AG04450 (cell line): ENCODE results near the gene HRH4. TPM values are rescaled to one million over a fixed set of nuclear protein-coding genes. Genes with fewer than 3 reads are reported as not detected.

Source experiments
- CTCF ChIA-PET: fragments of 300-600, 350-600 bp; formaldehyde crosslinking; extraction: SDS; loops from one replicate; lab custom pipeline; 2022; ENCODE audit warnings: antibody characterized with exemption, inconsistent platforms; lab: Charles Lee
- POLR2A ChIA-PET: fragments of 350-600 bp; formaldehyde crosslinking; extraction: SDS; loops from one replicate; lab custom pipeline; 2021; ENCODE audit warnings: antibody characterized with exemption, inconsistent platforms; lab: Yijun Ruan, JAX
- DNase-seq: peaks from one replicate; pipeline ENCODE4 v3.0.0-alpha.2; 2011; ENCODE audit warnings: low read depth, low spot score
- H3K27ac ChIP-seq: one replicate; pipeline ENCODE4 v1.5.1; 2012; ENCODE audit warnings: low read depth, low read length, control low read depth
- H3K27me3 ChIP-seq: one replicate; pipeline ENCODE4 v1.6.0; 2012; ENCODE audit warnings: low read length; ENCODE audit not compliant: control insufficient read depth, insufficient read depth
- H3K4me3 ChIP-seq: 2 replicates; pipeline ENCODE4 v1.5.1; 2011; ENCODE audit warnings: mild to moderate bottlenecking, low read depth, low read length, control low read depth
- H3K9me3 ChIP-seq: 2 replicates; pipeline ENCODE4 v1.5.1; 2012; ENCODE audit warnings: low read length; ENCODE audit not compliant: control insufficient read depth, insufficient read depth
- polyA plus RNA-seq: library from polyadenylated mRNA; depleted of rRNA; stranded (reverse); fragments of >200 nt; gene quantifications from 2 replicates; pipeline ENCODE4 v1.2.3, GENCODE V29; 2011
- TF ChIP-seq, protein P1 (sequence below): IDR thresholded peaks from 2 replicates; pipeline ENCODE4 v1.5.1; 2011; ENCODE audit warnings: low read depth, low read length, control low read depth, inconsistent platforms

The HRH4 gene
- polyA plus RNA-seq, 1 experiment: 0.01 TPM

DNA sequence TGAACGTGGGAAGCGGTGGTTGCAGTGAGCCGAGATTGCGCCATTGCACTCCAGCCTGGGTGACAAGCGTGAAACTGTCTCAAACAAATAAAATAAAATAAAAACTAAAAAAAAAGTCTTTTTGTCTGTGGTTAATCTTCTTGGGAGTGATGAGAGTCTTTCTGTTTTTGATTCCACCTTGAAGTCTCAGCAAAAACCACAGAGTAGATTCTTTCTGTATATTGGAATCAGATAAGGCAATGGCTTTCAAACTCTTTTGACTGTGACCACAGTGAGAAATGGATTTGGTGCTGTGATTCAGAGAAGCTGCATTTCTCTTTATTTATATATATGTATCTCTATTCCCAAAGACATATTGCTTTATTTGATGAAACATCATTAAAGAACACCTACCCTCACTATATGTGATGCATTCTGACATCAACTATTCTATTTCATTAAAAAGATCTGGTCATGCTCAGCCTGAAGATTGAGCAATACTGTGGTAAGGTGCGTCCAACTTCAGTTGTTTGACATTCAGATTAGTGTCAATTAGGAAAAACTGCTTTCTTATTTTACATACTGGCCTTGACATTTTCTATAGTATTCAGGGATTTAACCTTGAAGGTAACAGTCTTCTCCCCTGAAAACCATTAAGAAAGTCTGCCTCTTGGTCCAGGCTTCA lies 15.6 kb downstream of the HRH4 start:
- DNase-seq: no peak
- Histone ChIP-seq H3K4me3 (no peak overlapping the region), H3K27me3 (no peaks in the 10 kb centered on the region), H3K9me3 (no peaks in the 10 kb centered on the region), H3K27ac (no peak overlapping the region)
- ChIA-PET POLR2A (no interaction called here), CTCF (interaction anchor here (0.7 kb wide), 1 partner anchor 13 kb away, joined by 3 read pairs; no protein-coding TSS in a partner anchor)
- TF ChIP-seq, protein P1, sequence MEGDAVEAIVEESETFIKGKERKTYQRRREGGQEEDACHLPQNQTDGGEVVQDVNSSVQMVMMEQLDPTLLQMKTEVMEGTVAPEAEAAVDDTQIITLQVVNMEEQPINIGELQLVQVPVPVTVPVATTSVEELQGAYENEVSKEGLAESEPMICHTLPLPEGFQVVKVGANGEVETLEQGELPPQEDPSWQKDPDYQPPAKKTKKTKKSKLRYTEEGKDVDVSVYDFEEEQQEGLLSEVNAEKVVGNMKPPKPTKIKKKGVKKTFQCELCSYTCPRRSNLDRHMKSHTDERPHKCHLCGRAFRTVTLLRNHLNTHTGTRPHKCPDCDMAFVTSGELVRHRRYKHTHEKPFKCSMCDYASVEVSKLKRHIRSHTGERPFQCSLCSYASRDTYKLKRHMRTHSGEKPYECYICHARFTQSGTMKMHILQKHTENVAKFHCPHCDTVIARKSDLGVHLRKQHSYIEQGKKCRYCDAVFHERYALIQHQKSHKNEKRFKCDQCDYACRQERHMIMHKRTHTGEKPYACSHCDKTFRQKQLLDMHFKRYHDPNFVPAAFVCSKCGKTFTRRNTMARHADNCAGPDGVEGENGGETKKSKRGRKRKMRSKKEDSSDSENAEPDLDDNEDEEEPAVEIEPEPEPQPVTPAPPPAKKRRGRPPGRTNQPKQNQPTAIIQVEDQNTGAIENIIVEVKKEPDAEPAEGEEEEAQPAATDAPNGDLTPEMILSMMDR: no peak

DNA sequence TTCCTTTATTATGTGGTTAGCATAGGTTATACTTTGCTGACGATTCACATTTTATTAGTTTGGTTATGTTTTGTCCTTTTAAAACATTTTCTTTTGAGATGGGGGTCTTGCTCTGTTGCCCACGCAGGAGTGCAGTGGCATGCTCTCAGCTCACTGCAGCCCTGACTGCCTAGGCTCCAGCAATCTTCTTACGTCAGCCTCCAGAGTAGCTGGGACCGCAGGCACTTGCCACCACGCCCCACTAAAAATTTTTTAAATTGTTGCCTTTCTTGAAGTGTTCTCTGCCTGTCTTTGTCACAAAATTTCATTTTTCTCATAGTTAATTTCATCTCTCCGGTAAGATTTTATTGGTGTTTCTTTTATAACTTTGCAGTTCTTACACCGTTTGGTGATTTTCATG lies 18.9 kb downstream of the HRH4 start:
- ChIA-PET POLR2A (no interaction called here), CTCF (interaction anchor here (1.8 kb wide), 1 partner anchor 8 kb away, joined by 11 read pairs; no protein-coding TSS in a partner anchor)
- Histone ChIP-seq H3K27ac (no peak overlapping the region), H3K9me3 (no peaks in the 10 kb centered on the region), H3K4me3 (no peak overlapping the region), H3K27me3 (peaks cover 7% of the 10 kb centered on the region)
- TF ChIP-seq, protein P1: no peak
- no peak for DNase-seq

DNA sequence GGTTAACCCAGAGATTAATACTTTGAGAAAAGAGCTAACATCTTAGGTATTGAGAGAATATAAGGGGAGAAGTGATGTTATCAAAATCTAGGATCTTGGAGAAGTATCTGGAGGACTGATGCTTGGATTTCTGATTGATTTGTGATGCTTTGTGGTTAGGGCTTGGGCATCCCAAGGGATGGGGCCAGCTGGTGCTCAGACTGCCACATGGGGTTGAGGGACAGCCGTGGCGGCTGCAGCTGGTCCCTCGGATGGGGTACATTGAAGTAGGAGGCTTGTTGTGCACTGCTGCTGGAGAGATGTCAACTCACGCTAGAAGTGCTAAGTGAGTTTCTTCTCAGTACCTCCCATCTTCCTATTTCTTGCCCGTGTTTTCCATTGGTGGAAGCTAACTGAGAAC lies 22.4 kb downstream of the HRH4 start:
- ChIA-PET CTCF (interaction anchor here (1.5 to 1.8 kb wide), 2 partner anchors 125 to 244 kb away, joined by 4 read pairs; no protein-coding TSS in a partner anchor), POLR2A (no interaction called here)
- no peak for DNase-seq
- Histone ChIP-seq H3K27ac (no peak overlapping the region), H3K9me3 (no peaks in the 10 kb centered on the region), H3K4me3 (no peak overlapping the region), H3K27me3 (peaks cover 14% of the 10 kb centered on the region)
- TF ChIP-seq, protein P1: no peak

DNA sequence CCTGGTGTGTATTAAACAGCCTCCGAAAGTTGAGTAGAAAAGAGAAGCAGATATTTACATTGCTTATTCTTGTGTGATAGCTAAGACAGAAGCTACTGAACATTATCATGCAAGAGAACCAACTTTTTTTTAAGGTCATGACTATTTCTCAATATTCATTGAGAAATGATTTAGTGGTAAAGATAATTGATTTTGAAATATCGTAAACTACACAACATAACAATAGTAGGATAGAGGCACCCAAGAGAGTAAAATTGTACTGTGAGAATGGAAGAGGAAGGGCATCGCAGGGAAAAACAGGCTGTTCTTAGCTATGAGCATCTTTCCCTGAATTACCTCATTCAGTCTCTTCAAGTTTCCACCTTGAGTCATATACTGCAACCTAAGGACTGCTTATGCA lies 25.2 kb downstream of the HRH4 start:
- Histone ChIP-seq H3K27me3 (peaks cover 14% of the 10 kb centered on the region), H3K4me3 (no peak overlapping the region), H3K9me3 (no peaks in the 10 kb centered on the region), H3K27ac (no peak overlapping the region)
- TF ChIP-seq, protein P1: no peak
- DNase-seq: no peak
- ChIA-PET CTCF (interaction anchor here (0.8 to 8.1 kb wide), 3 partner anchors 50 to 241 kb away, joined by 5 to 155 read pairs (median 123); no protein-coding TSS in a partner anchor), POLR2A (no interaction called here)

DNA sequence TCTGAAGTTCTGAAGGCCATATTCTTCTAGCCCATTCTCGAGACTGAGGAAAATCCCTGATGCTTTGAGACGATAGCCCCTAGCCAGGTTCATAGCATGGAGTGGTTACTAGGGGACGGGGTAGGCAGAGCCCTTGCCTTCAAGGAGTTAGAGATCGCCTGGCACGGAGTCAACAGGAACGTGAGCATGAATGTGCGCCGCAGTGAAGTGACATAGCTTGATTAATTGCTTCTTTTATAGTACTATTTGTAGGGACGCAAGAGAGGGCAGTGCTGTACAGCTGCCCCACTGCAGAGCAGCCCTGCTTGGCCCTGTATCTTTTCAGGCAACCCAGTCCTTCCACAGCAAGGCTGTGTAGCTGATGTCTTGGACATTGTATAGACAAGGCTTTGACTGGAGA lies 26.2 kb downstream of the HRH4 start:
- DNase-seq: no peak
- no peak overlapping the region for H3K27ac ChIP-seq
- ChIA-PET POLR2A (no interaction called here), CTCF (interaction anchor here (0.6 to 8.1 kb wide), 6 partner anchors 8 to 1347 kb away, joined by 6 to 155 read pairs (median 42); no protein-coding TSS in a partner anchor)
- no peak overlapping the region for H3K4me3 ChIP-seq
- no peaks in the 10 kb centered on the region for H3K9me3 ChIP-seq
- TF ChIP-seq, protein P1: no peak
- H3K27me3 ChIP-seq: peaks cover 14% of the 10 kb centered on the region
